HepG2 (cell line): ENCODE measurements around the gene HAT1. TPM values are rescaled to one million over a fixed set of nuclear protein-coding genes. Genes with fewer than 3 reads are reported as not detected.

Experiments used
- ATAC-seq: fragments of 200-7000 bp; cut with Tn5 transposase; 3 replicates; pipeline ENCODE4 v1.9.1; 2020; ENCODE audit warnings: mild to moderate bottlenecking, moderate library complexity
- BruUV-seq: library from RNA; stranded (reverse); fragments of 400-500 nt; replicated peaks from 2 replicates; lab custom pipeline; 2021; lab: Mats Ljungman, UMichigan
- CTCF ChIA-PET: fragments of 300-600 bp; formaldehyde crosslinking; extraction: SDS; loops from one replicate; lab custom pipeline; 2021; ENCODE audit warnings: low total read pairs, inconsistent platforms, low intra/inter-chr PET ratio; lab: Yijun Ruan, JAX
- POLR2A ChIA-PET: fragments of 350-600 bp; sonication (Branson Sonifier 250); formaldehyde crosslinking; loops from one replicate; lab custom pipeline; 2020; ENCODE audit warnings: antibody characterized with exemption, inconsistent platforms; lab: Yijun Ruan, JAX
- DNase-seq: peaks from one replicate; pipeline ENCODE4 v3.0.0-alpha.2; 2015; ENCODE audit warnings: low spot score
- FAIRE-seq: peaks from 3 replicates; lab custom pipeline; 2011; peaks lifted over from hg19 to GRCh38; lab: Jason Lieb, UNC
- H2AFZ ChIP-seq: one replicate; pipeline ENCODE4 v1.6.1; 2011; ENCODE audit warnings: low read length, inconsistent platforms
- H3K27ac ChIP-seq: fragments of 300-600 bp; 3 replicates; pipeline ENCODE4 v1.8.0; 2011; ENCODE audit warnings: mixed run types, mild to moderate bottlenecking, mixed read lengths, low read length, inconsistent platforms; ENCODE audit not compliant: insufficient read depth; ENCODE audit errors: extremely low read length
- H3K27me3 ChIP-seq, 2 experiments: fragments of 200-600 bp in 1 of 2; 2 replicates in 1 of 2; 3 replicates in 1 of 2; pipeline versions ENCODE4 v1.6.0 to v1.8.0; 2011; ENCODE audit warnings: low read length in 2 of 2, mild to moderate bottlenecking in 2 of 2, moderate library complexity in 2 of 2, inconsistent platforms in 1 of 2; ENCODE audit not compliant: insufficient read depth in 2 of 2, control insufficient read depth in 1 of 2
- H3K36me3 ChIP-seq, 2 experiments: fragments of 200-600 bp in 1 of 2; replicated peaks in 1 of 2; 2 replicates in 1 of 2; 3 replicates in 1 of 2; pipeline versions ENCODE4 v1.5.1 to v1.8.0; 2011; ENCODE audit warnings: low read length in 2 of 2, inconsistent platforms in 1 of 2; ENCODE audit not compliant: insufficient read depth in 2 of 2, control insufficient read depth in 1 of 2
- H3K4me1 ChIP-seq: 2 replicates; pipeline ENCODE4 v1.5.1; 2012; ENCODE audit warnings: low read length, inconsistent platforms; ENCODE audit not compliant: insufficient read depth
- H3K4me2 ChIP-seq: 2 replicates; pipeline ENCODE4 v1.6.0; 2011; ENCODE audit warnings: low read depth, low read length, inconsistent platforms
- H3K4me3 ChIP-seq, 3 experiments: fragments of 200-600 bp in 1 of 3; sonication (generic), shearing (Covaris generic) in 1 of 3; replicated peaks in 1 of 3; 2 replicates each; pipeline ENCODE4 v1.5.1; 2011 to 2016; ENCODE audit warnings: low read length in 3 of 3, inconsistent platforms in 2 of 3, low read depth in 2 of 3, mild to moderate bottlenecking in 2 of 3, control low read depth in 1 of 3, mixed read lengths in 1 of 3; ENCODE audit not compliant: insufficient read depth in 1 of 3
- H3K79me2 ChIP-seq: one replicate; pipeline ENCODE4 v1.6.1; 2011; ENCODE audit warnings: low read length, inconsistent platforms; ENCODE audit not compliant: insufficient read depth
- H3K9ac ChIP-seq: 2 replicates; pipeline ENCODE4 v1.6.0; 2011; ENCODE audit warnings: mild to moderate bottlenecking, low read depth, low read length, inconsistent platforms; ENCODE audit not compliant: insufficient read depth
- H3K9me3 ChIP-seq: 2 replicates; pipeline ENCODE4 v1.5.1; 2012; ENCODE audit warnings: mild to moderate bottlenecking, low read length
- H4K20me1 ChIP-seq: 2 replicates; pipeline ENCODE4 v1.6.0; 2011; ENCODE audit warnings: inconsistent platforms, mild to moderate bottlenecking, low read length, moderate library complexity; ENCODE audit not compliant: insufficient read depth
- GATA4 ChIP-seq: sonication (generic); IDR thresholded peaks from 2 replicates; pipeline ENCODE4 v1.6.1; 2016; ENCODE audit warnings: antibody characterized with exemption, low read depth, borderline replicate concordance
- HCFC1 ChIP-seq: fragments of 150-350 bp; IDR thresholded peaks from 2 replicates; pipeline ENCODE4 v1.6.1; 2014; ENCODE audit warnings: low read depth, low read length
- HMG20B ChIP-seq: conservative IDR thresholded peaks from 2 replicates; pipeline ENCODE4 v1.6.1; 2016; ENCODE audit warnings: missing genetic modification reagents, missing compliant biosample characterization
- MAF1 ChIP-seq: sonication (generic); formaldehyde crosslinking; IDR thresholded peaks from 2 replicates; pipeline ENCODE4 v1.5.0; 2020; ENCODE audit warnings: missing genetic modification reagents, borderline replicate concordance
- MBD4 ChIP-seq: IDR thresholded peaks from 2 replicates; pipeline ENCODE4 v1.6.1; 2012; ENCODE audit warnings: low read length, inconsistent platforms, borderline replicate concordance
- TBX3 ChIP-seq: fragments of 450-650 bp; IDR thresholded peaks from 2 replicates; pipeline ENCODE4 v1.6.1; 2017; ENCODE audit warnings: antibody characterized with exemption, mild to moderate bottlenecking, inconsistent platforms, borderline replicate concordance
- TCF7L2 ChIP-seq: IDR thresholded peaks from 2 replicates; pipeline ENCODE4 v1.6.1; 2011; ENCODE audit warnings: mild to moderate bottlenecking, low read depth, low read length, moderate library complexity
- TRIM24 ChIP-seq: sonication (generic); formaldehyde crosslinking; IDR thresholded peaks from 2 replicates; pipeline ENCODE4 v1.8.0; 2022; ENCODE audit warnings: mild to moderate bottlenecking, missing genetic modification reagents
- ZMYM2 ChIP-seq: sonication (generic); formaldehyde crosslinking; IDR thresholded peaks from 2 replicates; pipeline ENCODE4 v1.8.0; 2022; ENCODE audit warnings: mild to moderate bottlenecking, missing genetic modification reagents
- ZNF446 ChIP-seq: sonication (generic); formaldehyde crosslinking; IDR thresholded peaks from 2 replicates; pipeline ENCODE4 v1.5.0; 2020; ENCODE audit warnings: mild to moderate bottlenecking, missing genetic modification reagents
- WGBS: methylation state at CpG from one replicate; pipeline ENCODE4 v1.1.6; 2017; ENCODE audit warnings: low lambda C conversion rate; 5-methylcytosine and 5-hydroxymethylcytosine counted together
- in situ Hi-C: cut with HindIII; loops from 2 replicates; pipeline ENCODE4 v1.10.0; 2017; ENCODE audit warnings: low pct_unique_long_range_greater_than_20kb; ENCODE audit not compliant: extremely low pct_ligation_motif_present
- intact Hi-C: fragments of 100-400 bp; cut with micrococcal nuclease; formaldehyde crosslinking; loops from one replicate; pipeline ENCODE4 v1.10.0; 2022; ENCODE audit not compliant: unreplicated experiment
- polyA plus RNA-seq, 8 experiments: library from polyadenylated mRNA; depleted of rRNA in 3 of 8; stranded (reverse) in 7 of 8; unstranded in 1 of 8; fragments of >200 nt; fragmentation: Illumina TruSeq in 4 of 8; extraction: Trizol in 4 of 8; gene quantifications; 2 replicates each; pipeline versions ENCODE4 v1.2.1 to v1.2.3, GENCODE V29; 2011 to 2016; ENCODE audit warnings: low read depth in 4 of 8, missing spikeins in 1 of 8, mixed read lengths in 1 of 8; ENCODE audit not compliant: insufficient read depth in 1 of 8
- total RNA-seq, 5 experiments: library from RNA; depleted of rRNA; stranded (reverse); fragments of >200 nt; fragmentation: Illumina TruSeq; extraction: Trizol; gene quantifications; 2 replicates each; pipeline ENCODE4 v1.2.3, GENCODE V29; 2016; ENCODE audit warnings: low read depth in 1 of 5
- TF ChIP-seq, protein P1 (sequence below): sonication (generic); formaldehyde crosslinking; IDR thresholded peaks from 2 replicates; pipeline ENCODE4 v1.8.0; 2022; ENCODE audit warnings: mild to moderate bottlenecking, missing genetic modification reagents, borderline replicate concordance
- TF ChIP-seq, protein P2 (sequence below): IDR thresholded peaks from 2 replicates; pipeline ENCODE4 v1.6.1; 2016; ENCODE audit warnings: low read depth, missing genetic modification reagents, missing compliant biosample characterization
- TF ChIP-seq, protein P3 (sequence below): sonication (generic); formaldehyde crosslinking; IDR thresholded peaks from 2 replicates; pipeline ENCODE4 v1.4.0; 2020; ENCODE audit warnings: missing genetic modification reagents

Gene HAT1
- total and polyA plus RNA-seq, 2 of the 13 experiments (the other 11 are each of a cell fraction or from before 2014, with no cell fraction given) = 45.4 to 119 TPM

DNA sequence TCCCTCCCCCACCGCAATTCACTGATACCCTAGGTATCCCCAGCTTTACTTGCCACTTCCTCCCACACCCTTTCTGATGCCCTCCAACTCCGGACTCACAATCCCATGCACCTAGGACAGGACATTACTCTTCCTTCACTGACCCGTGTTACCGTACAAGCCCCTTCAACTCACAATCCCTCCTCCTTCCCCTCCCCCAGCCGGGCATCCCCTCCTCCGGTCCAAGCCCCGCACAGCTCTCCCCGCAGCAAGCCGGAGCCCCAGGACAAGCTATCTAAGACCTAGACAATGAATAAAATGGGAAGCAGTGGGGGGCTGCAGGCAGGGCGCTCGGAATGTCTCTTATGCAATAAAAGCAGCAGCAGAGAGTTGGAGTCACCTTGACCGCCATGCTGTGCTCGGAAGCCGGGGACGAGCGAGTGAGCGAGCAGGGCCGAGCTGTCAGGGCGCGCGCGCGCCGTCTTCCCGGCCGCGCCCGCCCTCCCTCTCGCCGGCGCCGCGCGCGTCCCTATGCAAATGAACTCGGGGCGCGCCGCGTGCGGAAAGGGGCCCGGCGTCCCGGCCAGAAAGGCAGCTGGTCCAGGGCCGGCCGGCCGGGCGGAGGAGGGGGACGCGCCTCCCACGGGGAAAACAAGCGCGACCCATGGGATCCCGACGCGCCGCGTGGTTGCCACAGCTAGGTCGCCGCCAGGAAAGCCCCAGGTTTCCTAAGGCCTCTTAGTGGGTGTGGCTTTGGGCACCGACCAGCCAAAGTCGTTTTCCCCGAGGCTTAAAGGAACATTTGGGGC is 28.2 kb upstream of the HAT1 start, which contains the start of gene SLC25A12:
SLC25A12 (minus strand) TSS at position 421 of the 788 bp plus-strand sequence; CDS start at position 391, 30 bp downstream.
- POLR2A ChIA-PET = interaction anchor here (0.6 to 2.1 kb wide), 7 partner anchors 11 to 208 kb away, joined by 3 to 11 read pairs (median 4); partner anchors contain the start of genes DLX2, DYNC1I2 and HAT1
- TF ChIP-seq, protein P1, sequence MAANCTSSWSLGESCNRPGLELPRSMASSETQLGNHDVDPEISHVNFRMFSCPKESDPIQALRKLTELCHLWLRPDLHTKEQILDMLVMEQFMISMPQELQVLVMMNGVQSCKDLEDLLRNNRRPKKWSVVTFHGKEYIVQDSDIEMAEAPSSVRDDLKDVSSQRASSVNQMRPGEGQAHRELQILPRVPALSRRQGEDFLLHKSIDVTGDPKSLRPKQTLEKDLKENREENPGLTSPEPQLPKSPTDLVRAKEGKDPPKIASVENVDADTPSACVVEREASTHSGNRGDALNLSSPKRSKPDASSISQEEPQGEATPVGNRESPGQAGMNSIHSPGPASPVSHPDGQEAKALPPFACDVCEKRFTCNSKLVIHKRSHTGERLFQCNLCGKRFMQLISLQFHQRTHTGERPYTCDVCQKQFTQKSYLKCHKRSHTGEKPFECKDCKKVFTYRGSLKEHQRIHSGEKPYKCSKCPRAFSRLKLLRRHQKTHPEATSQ (CRISPR knock-in tag) = 0 out of 2 replicates have a peak, but pooled peaks have one; percentile 23
- TF ChIP-seq HCFC1 (no peak), MAF1 (no peak), TCF7L2 (no peak), MBD4 (no peak), GATA4 (no peak), ZNF446 (no peak), ZMYM2 (CRISPR knock-in tag) (no peak), TBX3 (no peak), HMG20B (CRISPR knock-in tag) (no peak; the same call in 1 of the 2 replicates), TRIM24 (CRISPR knock-in tag) (no peak)
- TF ChIP-seq, protein P2, sequence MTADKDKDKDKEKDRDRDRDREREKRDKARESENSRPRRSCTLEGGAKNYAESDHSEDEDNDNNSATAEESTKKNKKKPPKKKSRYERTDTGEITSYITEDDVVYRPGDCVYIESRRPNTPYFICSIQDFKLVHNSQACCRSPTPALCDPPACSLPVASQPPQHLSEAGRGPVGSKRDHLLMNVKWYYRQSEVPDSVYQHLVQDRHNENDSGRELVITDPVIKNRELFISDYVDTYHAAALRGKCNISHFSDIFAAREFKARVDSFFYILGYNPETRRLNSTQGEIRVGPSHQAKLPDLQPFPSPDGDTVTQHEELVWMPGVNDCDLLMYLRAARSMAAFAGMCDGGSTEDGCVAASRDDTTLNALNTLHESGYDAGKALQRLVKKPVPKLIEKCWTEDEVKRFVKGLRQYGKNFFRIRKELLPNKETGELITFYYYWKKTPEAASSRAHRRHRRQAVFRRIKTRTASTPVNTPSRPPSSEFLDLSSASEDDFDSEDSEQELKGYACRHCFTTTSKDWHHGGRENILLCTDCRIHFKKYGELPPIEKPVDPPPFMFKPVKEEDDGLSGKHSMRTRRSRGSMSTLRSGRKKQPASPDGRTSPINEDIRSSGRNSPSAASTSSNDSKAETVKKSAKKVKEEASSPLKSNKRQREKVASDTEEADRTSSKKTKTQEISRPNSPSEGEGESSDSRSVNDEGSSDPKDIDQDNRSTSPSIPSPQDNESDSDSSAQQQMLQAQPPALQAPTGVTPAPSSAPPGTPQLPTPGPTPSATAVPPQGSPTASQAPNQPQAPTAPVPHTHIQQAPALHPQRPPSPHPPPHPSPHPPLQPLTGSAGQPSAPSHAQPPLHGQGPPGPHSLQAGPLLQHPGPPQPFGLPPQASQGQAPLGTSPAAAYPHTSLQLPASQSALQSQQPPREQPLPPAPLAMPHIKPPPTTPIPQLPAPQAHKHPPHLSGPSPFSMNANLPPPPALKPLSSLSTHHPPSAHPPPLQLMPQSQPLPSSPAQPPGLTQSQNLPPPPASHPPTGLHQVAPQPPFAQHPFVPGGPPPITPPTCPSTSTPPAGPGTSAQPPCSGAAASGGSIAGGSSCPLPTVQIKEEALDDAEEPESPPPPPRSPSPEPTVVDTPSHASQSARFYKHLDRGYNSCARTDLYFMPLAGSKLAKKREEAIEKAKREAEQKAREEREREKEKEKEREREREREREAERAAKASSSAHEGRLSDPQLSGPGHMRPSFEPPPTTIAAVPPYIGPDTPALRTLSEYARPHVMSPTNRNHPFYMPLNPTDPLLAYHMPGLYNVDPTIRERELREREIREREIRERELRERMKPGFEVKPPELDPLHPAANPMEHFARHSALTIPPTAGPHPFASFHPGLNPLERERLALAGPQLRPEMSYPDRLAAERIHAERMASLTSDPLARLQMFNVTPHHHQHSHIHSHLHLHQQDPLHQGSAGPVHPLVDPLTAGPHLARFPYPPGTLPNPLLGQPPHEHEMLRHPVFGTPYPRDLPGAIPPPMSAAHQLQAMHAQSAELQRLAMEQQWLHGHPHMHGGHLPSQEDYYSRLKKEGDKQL (CRISPR knock-in tag) = no peak
- TF ChIP-seq, protein P3, sequence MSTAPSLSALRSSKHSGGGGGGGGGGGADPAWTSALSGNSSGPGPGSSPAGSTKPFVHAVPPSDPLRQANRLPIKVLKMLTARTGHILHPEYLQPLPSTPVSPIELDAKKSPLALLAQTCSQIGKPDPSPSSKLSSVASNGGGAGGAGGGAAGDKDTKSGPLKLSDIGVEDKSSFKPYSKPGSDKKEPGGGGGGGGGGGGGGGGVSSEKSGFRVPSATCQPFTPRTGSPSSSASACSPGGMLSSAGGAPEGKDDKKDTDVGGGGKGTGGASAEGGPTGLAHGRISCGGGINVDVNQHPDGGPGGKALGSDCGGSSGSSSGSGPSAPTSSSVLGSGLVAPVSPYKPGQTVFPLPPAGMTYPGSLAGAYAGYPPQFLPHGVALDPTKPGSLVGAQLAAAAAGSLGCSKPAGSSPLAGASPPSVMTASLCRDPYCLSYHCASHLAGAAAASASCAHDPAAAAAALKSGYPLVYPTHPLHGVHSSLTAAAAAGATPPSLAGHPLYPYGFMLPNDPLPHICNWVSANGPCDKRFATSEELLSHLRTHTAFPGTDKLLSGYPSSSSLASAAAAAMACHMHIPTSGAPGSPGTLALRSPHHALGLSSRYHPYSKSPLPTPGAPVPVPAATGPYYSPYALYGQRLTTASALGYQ = 0 out of 2 replicates have a peak, but pooled peaks have one; percentile 16

More for the DNA sequence above, 28.2 kb upstream of the HAT1 start, which contains the start of gene SLC25A12:
- Histone ChIP-seq H3K79me2 (no peaks in the 10 kb centered on the region), H3K27ac (peak within 1 kb of the TSS; percentile 1), H3K4me1 (peaks cover 36% of the 10 kb centered on the region), H3K4me3 (peak within 1 kb of the TSS; percentile 84 to 89 (median 88)), H3K27me3 (no peaks in the 10 kb centered on the region; a peak in 1 of 5 replicates), H4K20me1 (no peaks in the 10 kb centered on the region), H3K9me3 (peaks cover 7% of the 10 kb centered on the region), H2AFZ (peak within 1 kb of the TSS; percentile 97), H3K36me3 (no peaks in the 10 kb centered on the region; a peak in 1 of 5 replicates), H3K4me2 (peak within 1 kb of the TSS; percentile 93), H3K9ac (peak within 1 kb of the TSS; percentile 67)
- CTCF ChIA-PET = no interaction called here
- in situ Hi-C loops (no loop called here), intact Hi-C loops (loop anchor here (1.0 to 2.0 kb wide), 2 partner anchors 28 to 187 kb away; partner anchors contain the start of gene HAT1)
- ATAC-seq (peak; percentile 95), FAIRE-seq (no peak), DNase-seq (peak; percentile 71)
- no TSS peak for BruUV-seq
- whole genome bisulfite sequencing = 2% methylated on average over 27 of the region's 63 CpGs
